ENCODE measurements around the gene CCHCR1. TPM values are rescaled to one million over a fixed set of nuclear protein-coding genes. Genes with fewer than 3 reads are reported as not detected.

Gene CCHCR1
- total and polyA plus RNA-seq, 9 of the 15 experiments (the other 6 are each of a cell fraction or from before 2014, with no cell fraction given) = 1.2 to 47.3 (median 32.0) TPM

DNA sequence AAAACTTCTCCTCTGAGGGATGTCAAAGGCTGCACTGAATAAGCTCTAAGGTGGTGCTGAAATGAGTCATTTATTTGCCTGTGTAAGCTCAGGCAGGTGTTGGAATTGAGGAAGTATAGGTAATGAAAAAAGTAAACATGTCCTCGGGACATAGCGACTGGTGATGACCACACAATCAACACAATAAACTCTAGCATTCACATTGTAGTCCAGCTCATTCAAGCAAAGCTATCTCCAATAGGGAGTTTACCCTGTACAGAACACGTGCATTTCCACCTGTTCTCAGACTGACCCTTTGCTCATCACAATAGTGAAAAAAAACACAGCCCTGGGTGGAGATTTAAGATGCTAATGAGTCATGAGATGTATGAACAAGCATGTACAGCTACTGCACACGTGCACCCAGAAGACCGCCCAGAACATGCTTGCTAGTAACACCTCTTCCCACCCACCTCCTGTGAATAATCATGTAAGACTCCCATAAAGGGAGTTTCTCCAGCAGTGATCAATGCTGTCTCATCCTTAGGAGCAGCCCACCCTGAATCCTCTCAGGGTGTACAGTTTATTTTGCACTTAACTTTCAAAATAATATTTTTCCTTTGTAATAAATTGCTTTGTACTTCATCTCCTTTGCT is 45.9 kb upstream of the CCHCR1 start:
- POLR2A ChIA-PET = interaction anchor here (0.6 to 1.0 kb wide), 2 partner anchors 10 to 615 kb away, joined by 3 to 4 read pairs; no protein-coding TSS in a partner anchor
- Histone ChIP-seq H3K36me3 (ENCODE audit: control insufficient read depth, insufficient read depth, low read length) (peaks cover 4% of the 10 kb centered on the region; the same call in 1 of the 3 replicates), H3K27me3 (ENCODE audit: control insufficient read depth in 2 of 2, insufficient read depth in 2 of 2, low read length in 2 of 2) (no peaks in the 10 kb centered on the region), H3K4me2 (ENCODE audit: insufficient read depth, low read length) (peak overlapping the region; percentile 74), H2AFZ (ENCODE audit: low read depth, low read length) (peak overlapping the region; percentile 78), H3K27ac (ENCODE audit: extremely low read depth, low read depth, low read length) (peak overlapping the region; percentile 57), H3K79me2 (ENCODE audit: control insufficient read depth, insufficient read depth, low read length) (peaks cover 20% of the 10 kb centered on the region), H3K9me3 (replicated peaks; ENCODE audit: control insufficient read depth, insufficient read depth, low read depth, low read length) (no peaks in the 10 kb centered on the region), H4K20me1 (replicated peaks; ENCODE audit: control insufficient read depth, insufficient read depth, low read length) (no peaks in the 10 kb centered on the region), H3K9ac (ENCODE audit: insufficient read depth in 1 of 2, low read depth in 2 of 2, low read length in 2 of 2) (peak overlapping the region in 1 of 2 experiments; percentile 61; a peak in 2 of 4 replicates), H3K9me1 (ENCODE audit: control insufficient read depth, insufficient read depth, low read length) (no peaks in the 10 kb centered on the region), H3K4me3 (no peak overlapping the region), H3K4me1 (replicated peaks in 1 of 2; ENCODE audit: control insufficient read depth in 2 of 2, insufficient read depth in 2 of 2, low read length in 2 of 2) (peaks cover 12 to 18% of the 10 kb centered on the region in 2 experiments; a peak in 4 of 5 replicates)
- in situ Hi-C loops (cut with MboI) (no loop called here), intact Hi-C loops (cut with micrococcal nuclease) (loop anchor here (10.0 kb wide), 1 partner anchor 51 kb away; no protein-coding TSS in a partner anchor)
- DNase-seq (ENCODE audit: extremely low read depth in 1 of 4, low spot score in 3 of 4) = peak in 2 of 4 experiments; percentile 19 to 54
- CTCF ChIA-PET (ENCODE audit: low intra/inter-chr PET ratio) = no interaction called here
- WGBS (ENCODE audit: insufficient coverage, low coverage, missing lambda C conversion rate) = 18% methylated on average over 5 of the region's 5 CpGs
- BruUV-seq (replicated peaks) = no TSS peak
- peak; percentile 53 for ATAC-seq
- peak; percentile 46 for FAIRE-seq
- TF ChIP-seq ZFP36 (IDR thresholded peaks at IDR 0.05; ENCODE audit: low read depth, low read length, partially characterized antibody) = no peak
- TF ChIP-seq ARNT (IDR thresholded peaks at IDR 0.05) = no peak
- TF ChIP-seq ZNF24 (IDR thresholded peaks at IDR 0.05) = no peak
- TF ChIP-seq SNIP1 (IDR thresholded peaks at IDR 0.05; ENCODE audit: low read depth) = no peak
- 0 out of 2 replicates have a peak, but pooled peaks have one; percentile 52 for TF ChIP-seq SMAD4 (CRISPR knock-in tag; conservative IDR thresholded peaks at IDR 0.05)
- peak in 1 of 2 experiments; percentile 63; a peak in 1 of 4 replicates for TF ChIP-seq HDAC1 (IDR thresholded peaks at IDR 0.05)
- 0 out of 2 replicates have a peak, but pooled peaks have one; percentile 10 for TF ChIP-seq MTA1 (IDR thresholded peaks at IDR 0.05; ENCODE audit: borderline replicate concordance)
- TF ChIP-seq BHLHE40 (IDR thresholded peaks at IDR 0.05; ENCODE audit: low read length) = peak; percentile 84
- TF ChIP-seq FOXM1 (IDR thresholded peaks at IDR 0.05; ENCODE audit: low read depth) = no peak
- no peak for TF ChIP-seq FOXM1 (CRISPR knock-in tag; IDR thresholded peaks at IDR 0.05; ENCODE audit: low read depth)
- TF ChIP-seq, protein P1, sequence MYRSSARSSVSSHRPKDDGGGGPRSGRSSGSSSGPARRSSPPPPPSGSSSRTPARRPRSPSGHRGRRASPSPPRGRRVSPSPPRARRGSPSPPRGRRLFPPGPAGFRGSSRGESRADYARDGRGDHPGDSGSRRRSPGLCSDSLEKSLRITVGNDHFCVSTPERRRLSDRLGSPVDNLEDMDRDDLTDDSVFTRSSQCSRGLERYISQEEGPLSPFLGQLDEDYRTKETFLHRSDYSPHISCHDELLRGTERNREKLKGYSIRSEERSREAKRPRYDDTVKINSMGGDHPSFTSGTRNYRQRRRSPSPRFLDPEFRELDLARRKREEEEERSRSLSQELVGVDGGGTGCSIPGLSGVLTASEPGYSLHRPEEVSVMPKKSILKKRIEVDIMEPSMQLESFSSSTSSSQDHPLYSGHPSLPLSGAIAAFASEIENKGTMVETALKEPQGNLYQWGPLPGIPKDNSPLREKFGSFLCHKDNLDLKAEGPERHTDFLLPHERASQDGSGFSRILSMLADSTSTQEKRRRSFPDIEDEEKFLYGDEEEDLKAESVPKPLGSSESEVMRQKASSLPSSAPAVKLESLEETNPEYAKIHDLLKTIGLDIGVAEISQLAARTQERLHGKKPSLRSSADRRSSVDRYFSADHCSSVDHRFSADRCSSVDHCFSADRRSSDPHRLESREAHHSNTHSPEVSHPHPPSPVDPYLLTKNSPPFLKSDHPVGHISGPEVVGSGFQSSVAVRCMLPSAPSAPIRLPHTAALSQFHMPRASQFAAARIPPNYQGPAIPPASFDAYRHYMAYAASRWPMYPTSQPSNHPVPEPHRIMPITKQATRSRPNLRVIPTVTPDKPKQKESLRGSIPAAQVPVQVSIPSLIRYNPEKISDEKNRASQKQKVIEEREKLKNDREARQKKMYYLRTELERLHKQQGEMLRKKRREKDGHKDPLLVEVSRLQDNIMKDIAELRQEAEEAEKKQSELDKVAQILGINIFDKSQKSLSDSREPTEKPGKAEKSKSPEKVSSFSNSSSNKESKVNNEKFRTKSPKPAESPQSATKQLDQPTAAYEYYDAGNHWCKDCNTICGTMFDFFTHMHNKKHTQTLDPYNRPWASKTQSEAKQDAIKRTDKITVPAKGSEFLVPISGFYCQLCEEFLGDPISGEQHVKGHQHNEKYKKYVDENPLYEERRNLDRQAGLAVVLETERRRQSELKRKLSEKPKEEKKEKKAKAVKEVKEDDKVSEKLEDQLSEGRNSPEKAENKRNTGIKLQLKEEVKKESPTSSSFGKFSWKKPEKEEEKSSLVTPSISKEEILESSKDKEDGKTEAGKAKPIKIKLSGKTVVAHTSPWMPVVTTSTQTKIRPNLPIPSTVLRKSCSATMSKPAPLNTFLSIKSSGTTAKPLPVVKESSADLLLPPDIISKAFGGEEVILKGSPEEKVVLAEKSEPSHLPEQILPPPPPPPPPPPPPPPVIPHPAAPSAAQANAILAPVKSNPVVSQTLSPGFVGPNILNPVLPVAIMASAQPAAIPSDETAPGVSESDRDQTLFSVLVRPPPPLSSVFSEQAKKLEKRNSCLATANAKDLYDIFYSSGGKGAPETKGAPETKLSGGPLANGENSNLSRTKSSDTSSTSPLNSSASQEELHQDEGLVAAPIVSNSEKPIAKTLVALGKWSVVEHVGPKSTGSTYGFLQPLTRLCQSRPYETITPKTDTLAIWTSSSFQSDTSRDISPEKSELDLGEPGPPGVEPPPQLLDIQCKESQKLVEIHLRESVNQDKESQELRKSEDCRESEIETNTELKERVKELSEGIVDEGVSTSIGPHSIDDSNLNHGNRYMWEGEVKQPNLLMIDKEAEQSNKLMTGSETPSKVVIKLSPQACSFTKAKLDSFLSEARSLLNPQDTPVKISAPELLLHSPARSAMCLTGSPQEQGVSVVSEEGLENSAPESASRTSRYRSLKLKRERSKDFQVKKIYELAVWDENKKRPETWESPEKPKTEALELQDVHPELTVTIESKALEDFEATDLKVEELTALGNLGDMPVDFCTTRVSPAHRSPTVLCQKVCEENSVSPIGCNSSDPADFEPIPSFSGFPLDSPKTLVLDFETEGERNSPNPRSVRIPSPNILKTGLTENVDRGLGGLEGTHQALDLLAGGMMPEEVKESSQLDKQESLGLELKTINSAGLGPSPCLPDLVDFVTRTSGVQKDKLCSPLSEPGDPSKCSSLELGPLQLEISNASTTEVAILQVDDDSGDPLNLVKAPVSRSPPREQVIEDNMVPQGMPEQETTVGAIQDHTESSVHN (IDR thresholded peaks at IDR 0.05; ENCODE audit: borderline replicate concordance in 1 of 2, low read depth in 1 of 2) = no peak
- no peak for TF ChIP-seq HCFC1 (IDR thresholded peaks at IDR 0.05; ENCODE audit: low read depth, low read length)
- TF ChIP-seq JUND (IDR thresholded peaks at IDR 0.05; ENCODE audit: borderline replicate concordance, low read depth, low read length) = 0 out of 2 replicates have a peak, but pooled peaks have one; percentile 1
- TF ChIP-seq JUND (tag; IDR thresholded peaks at IDR 0.05; ENCODE audit: borderline replicate concordance, low read depth, low read length) = peak; percentile 73; the same call in 1 of the 3 replicates
- peak; percentile 70 for TF ChIP-seq L3MBTL2 (IDR thresholded peaks at IDR 0.05)
- TF ChIP-seq ZC3H8 (IDR thresholded peaks at IDR 0.05) = no peak
